Activated CD4-positive, alpha-beta T cell treated with anti-CD3 and anti-CD28 coated beads for 1 hour (primary cell): Measurements from ENCODE around the gene AP3B2.

ENCODE experiments used
- DNase-seq: peaks from one replicate; pipeline ENCODE4 v3.0.0-alpha.2; 2020

Gene AP3B2

DNA sequence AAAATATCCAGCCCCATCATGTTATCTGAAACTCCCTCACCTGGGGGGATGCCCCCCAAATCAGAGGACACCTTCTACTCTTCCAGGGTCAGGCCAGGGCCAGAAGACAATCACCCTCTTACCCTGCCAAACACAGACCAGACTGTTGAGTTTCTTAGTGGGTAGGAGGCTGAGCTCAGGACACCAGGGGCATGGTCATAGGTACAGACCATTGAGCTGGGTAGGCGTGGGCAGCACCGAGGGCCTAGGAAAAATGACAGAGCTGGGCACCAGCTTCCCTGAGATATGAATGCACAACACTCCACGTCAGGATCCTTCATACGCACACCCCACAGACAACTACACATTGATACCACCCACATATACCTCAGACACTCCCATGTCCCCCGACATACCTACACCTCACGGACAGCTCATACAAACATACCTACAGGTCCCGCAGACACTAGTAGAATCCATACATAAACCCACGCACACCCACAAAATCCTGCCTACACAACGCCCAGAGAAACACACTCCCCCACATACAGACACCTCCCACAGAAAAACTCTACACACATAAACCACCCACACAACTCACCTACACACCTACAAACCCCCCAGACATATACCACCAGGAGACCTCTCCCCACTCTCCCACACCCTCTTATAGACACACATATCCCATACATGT, 11.8 kb downstream of the AP3B2 start:
- DNase-seq, result no peak

DNA sequence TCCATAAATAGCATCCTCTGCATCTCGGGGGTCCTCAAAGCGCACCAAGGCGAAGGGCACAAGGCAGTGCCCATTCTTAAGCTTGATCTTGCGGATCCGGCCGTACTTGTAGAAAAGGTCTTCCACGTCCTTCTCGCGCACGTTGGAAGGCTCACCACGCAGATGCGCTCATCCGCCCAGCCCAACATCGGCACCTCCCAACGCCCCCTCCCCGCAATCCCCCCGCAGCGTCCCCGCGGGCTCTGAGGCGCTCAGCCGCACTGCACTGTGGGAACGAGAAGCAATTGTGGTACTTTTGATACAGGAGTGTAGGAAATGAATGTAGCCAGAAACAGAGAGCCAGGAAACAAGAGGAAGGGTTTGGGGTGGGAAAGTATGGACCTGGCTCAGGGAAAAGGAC, 17.5 kb downstream of the AP3B2 start:
- DNase-seq, result no peak

DNA sequence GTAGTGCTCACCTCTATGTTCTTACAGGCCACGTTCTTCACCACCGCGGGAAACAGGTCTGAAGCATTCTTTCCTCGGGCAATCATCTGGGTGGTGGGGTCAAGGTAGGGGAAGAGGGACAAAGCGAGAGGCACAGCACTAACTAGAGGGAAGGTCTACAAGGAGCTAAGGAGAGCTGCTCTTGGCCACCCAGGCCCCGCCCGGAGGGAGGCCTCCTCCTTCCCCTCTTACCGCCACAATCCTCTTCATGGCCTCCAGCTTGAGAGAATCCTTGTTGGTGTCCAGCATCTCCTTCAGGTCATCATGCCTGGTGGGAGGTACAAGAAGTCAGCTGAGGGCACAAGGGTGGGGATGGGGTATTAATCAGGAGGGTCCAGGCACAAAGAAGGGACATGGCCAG, 20.5 kb downstream of the AP3B2 start:
- DNase-seq, result no peak

DNA sequence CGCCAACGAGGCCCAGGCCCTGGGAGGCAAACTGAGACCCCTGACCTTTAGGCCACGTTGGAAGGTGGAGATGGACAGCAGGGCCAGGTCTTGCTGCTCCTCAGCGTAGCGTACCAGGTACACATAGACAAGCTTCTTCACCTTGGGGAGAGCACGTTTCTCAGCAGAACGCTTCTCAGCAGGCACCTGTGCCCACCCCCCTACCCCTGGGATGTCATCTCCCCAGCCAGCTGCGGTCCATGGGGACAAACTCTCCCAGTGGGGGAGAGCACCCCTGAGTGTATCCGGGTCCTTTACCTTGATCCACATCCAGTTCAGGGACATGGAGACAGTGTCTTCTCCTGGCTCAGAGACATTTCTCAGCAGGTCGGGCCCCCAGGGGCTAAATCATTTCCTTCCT, 21.0 kb downstream of the AP3B2 start:
- no peak for DNase-seq

DNA sequence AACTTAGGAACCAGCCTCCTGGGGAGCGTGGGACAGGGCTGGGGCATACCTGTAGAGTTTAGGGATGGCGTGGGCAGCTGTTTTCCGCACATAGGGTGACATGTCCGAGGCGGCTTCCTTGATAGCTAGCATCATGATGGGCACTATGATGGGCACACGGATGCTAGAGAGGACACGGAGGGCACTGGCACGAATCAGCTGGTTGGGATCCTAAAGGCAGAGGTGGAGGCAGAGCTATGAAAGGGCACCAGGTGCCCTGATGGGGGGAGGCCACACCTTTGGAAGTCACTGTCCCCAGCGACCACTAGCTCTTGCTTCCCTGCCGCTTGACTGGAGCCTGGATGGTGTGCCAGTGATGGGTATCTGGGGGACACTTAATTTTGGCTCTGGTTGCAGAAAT, 28.3 kb downstream of the AP3B2 start:
- DNase-seq, result no peak

DNA sequence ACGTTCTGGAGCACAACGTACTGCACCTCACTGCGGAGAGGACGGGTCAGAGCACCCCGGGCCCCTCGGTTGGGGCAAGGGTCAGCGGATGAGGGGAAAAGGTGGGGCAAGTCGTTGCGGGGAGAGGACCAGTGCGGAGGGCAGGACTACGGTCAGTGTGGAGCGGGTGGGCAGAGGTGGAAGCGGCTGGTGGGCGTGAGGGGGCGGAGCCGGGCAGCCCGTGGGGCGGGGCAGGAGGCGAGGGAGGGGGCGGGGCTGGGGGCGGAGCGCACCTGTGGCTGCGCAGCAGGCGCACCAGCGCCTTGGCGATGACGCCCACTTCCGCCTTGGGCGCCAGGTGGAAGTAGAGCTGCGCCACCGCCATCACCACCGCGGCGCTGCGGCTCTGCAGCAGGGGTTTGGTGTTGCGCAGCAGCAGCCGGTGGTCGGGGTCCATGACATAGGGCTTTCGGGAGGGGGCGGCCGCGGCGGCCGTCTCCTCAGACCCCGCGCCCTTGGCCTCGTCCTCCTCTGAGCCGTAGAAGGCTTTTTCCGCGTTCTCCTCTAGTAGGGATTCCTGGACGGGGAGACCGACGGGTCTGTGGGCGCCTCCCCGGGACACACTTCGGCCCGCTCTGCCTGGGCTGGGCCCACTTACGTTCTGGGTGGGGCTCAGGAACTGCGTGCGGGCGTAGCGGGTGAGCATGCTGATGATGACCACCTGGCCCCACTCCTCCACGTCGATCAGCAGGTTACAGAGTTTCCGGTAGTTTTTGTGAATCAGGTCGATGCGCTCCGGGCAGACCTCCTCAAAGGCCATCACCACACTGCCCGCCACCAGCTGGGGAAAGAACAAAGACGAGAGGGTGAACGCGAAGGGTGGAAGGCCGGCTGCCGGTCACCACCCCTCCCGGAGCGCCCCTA, 29.2 kb downstream of the AP3B2 start:
- peak; percentile 76 for DNase-seq

DNA sequence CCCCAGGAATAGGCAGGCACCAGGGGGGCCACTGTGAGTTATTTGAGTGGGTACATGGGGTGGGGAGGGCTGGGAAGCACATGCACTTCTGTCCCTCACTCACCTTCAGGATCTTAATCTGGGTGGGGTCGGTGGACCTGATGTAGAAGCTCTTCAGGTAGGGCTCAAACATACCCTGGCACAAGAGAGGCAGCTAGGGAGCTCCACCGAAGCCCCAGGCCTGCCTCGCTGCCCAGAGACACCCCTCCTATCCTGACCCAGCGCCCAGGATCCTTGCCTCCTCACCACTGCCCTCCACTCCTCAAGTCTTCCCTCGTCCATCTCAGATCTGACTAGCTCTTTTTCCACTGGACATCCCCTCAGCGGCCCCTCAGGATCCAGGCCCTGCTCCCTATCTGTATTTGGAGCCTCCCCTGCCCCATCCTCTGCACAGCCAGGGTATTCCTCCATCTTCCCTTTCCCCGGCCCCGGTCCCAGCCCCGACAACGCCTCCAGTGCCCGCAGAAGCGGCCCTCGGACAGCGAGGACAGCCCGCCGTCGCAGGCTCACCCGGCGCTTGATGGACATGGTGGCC, 30.0 kb downstream of the AP3B2 start:
- DNase-seq, result no peak

DNA sequence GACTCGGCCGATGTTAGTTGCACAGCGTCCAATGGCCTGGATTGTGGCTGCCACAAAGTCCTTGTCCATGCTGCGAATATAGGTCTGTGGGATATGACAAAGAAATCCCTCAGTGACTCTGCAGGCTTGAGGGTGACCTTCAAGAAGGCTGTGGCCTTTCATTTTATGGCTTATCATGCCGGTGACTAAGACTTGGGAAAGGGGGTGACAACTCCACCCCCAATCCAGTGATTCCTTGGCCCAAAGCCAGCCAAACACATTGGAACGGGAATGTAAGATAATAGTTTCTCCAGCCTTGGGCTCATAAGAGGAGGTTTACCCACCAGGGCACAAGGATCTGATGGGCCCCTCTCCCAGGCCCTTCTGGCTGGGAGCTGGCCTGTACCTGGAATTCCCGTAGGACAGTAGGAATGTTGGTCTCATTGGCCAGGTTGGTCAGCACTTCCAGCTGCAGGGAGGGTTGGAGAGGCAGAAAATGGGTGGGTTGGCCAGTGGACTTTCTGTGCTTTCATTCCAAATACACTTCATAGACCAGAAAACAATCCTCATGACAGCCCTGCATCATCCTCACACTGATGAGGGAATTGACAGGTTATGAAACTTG, 31.9 kb downstream of the AP3B2 start:
- no peak for DNase-seq

DNA sequence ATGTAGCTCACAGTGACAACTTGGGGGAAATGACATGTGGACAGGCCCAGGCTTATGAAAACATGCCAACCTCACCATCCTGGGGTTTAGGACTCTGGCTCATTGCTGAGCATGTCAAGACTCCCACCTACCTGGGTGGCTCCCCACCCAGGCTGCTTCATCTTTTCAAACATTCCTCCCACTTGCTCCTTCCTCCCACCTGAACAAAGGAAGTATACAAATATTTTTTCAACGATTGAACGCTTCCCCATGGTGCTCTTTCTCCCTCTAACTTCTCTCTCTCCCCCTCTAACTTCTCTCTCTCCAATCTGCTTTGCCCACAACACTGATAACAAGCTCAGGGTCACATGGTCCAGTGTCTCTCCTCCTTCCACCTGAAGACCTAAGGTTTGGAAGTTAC, 34.8 kb downstream of the AP3B2 start:
- no peak for DNase-seq

DNA sequence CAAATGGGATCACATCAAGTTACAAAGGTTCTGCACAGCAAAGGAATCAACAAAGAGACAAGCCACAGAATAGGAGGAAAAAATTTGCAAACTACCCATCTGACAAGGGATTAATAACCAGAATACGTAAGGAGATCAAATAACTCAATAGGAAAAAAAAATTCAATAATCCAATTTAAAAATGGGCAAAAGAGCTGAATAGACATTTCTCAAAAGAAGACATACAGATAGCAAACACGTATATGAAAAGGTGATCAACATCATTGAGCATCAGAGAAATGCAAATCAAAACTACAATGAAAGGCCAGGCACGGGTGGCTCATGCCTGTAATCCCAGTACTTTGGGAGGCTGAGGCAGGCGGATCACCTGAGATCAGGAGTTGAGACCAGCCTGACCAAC, 39.0 kb downstream of the AP3B2 start:
- DNase-seq, result no peak

DNA sequence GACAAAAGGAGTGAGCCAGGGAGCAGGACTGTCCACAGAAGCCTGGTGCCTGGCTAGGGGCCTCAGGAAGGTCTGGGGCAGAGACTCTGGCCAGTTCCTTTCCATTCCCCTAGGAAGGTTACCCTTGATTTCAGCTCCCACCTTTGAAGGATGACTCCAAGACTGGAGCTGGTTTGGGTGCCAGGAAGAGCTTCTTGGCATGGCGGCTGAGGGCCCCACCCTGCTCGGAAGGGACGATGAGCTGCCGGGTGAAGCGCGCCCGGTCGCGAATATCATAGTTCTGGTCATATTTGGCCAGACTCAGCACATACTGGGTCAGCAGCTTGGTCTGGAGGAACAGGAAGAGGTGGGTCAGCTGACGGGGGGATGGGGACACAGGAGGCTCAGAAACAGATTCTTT, 43.1 kb downstream of the AP3B2 start:
- DNase-seq, result no peak

DNA sequence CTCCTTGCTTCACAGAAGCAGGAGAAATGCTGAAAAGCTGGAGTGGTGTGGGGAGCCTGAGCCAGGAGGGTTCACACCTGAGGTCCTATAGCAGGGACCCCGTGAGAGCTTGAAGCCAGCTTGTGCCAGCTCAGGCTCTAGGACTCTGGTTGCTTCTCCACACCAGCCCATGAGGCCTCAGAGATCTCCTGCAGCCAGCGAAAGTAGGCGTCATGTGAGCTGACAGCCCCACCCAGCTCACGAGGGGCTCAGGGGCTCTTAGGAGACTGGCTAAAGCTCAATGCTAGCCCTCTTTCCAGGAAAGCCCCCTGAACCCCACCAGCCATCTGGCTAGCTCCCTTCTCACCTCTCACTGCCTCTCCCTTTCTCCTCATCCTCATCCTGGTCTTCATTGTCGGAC, 45.7 kb downstream of the AP3B2 start:
- DNase-seq, result no peak

DNA sequence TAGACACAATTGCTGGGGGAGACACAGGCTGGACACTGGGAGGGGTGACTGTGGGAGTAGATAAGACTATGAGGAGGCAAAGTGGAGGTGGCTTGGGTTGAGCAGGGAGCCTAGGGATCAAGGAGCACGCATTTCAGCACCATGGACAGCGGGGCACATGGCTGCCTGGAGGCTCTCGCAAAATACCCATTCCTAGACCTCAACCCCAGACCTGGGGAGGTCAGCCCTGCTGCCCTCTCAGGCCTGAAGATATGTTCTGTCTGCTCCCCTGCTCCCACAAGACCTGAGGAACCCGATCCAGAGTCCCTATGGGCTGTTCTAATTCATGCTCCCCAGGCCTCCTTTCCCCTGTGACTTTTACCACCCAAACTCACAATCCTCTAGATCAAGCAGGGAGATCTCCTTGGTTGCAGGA, 46.5 kb downstream of the AP3B2 start:
- no peak for DNase-seq

DNA sequence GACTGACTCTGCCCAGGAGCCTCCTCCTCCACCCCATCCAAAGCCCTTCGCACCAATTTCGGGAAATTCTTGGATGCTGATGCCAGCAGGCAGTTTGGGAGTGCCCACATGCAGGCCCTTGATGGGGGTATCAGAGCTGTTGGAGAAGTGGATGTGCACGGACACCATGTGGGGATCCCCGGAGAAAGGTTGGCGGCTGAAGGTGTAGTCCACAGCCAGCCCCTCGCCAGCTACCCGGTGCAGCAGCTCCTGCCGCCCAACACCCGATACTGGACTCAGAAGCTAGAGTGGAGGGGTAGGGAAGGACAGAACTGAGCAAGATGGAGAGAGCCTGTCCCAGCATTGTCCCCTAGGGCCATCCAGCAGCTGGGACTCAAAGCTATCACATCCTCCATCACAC, 47.0 kb downstream of the AP3B2 start:
- no peak for DNase-seq

DNA sequence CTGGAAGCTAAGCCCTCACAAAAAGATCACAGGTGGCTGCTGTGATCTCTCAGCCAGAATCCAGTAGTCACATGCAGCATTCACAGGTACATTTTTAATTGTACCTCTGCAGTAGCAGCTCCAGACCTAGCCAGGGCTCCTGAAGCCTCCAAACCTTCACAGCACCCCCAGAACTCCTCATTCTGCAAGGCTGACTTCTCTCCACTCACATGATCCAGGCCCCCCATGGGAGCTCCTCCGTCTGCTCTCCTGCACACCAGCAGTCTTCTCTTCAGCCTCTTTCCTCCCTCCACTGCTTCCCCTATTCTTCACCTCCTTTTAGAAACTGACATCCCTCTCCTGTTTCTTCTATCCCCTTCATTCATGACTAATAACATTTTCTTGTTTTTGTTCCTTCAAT, 49.3 kb downstream of the AP3B2 start:
- DNase-seq, result no peak

DNA sequence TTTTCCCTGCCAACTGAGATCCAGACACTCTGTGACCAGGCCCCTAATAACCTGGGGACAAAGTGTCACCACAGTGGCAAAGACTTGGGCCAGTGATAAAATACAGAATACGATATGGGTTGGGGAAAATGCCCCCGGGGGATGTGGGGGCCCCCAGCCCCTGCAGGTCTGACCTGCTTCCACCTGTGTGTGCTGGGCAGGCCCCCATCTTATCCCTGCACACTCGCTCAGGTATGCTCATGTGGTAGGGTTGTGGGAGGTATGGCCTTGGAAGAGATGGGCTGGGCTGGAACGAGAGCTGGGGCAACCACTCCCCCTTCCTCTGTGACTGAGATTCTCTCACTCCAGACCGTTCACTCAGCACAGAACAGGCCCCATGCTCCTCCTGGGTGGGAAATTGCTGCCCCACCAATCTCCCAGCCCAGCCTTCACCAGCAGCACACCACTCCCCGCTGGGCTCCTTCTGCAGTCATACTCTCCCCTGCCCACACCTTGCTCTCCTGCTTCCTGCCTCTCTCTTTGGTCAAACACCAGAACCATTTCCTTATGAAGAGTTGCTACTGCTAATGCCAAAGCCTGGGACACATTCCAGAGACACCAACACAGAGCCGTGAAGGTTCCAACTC, 52.9 kb downstream of the AP3B2 start:
- DNase-seq, result no peak

DNA sequence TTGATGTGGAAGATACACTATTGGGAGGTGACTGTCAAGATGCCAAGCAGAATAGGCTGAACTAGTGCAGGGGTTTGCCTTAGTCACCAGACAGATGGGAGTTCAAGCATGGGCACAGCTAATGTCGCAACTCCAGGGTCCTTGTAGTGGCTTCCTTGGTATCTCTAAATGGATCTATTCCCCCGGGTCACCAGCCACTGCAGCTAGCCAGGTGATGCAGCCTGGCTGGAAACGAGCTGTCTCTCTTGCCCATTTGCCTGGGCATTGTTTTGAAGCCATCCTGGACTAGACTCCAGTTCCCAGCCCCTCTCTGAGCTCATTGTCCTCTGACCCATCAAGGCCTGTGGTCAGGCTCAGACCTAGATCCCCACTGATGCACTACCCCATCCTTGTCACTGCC, 54.1 kb downstream of the AP3B2 start:
- DNase-seq, result no peak

DNA sequence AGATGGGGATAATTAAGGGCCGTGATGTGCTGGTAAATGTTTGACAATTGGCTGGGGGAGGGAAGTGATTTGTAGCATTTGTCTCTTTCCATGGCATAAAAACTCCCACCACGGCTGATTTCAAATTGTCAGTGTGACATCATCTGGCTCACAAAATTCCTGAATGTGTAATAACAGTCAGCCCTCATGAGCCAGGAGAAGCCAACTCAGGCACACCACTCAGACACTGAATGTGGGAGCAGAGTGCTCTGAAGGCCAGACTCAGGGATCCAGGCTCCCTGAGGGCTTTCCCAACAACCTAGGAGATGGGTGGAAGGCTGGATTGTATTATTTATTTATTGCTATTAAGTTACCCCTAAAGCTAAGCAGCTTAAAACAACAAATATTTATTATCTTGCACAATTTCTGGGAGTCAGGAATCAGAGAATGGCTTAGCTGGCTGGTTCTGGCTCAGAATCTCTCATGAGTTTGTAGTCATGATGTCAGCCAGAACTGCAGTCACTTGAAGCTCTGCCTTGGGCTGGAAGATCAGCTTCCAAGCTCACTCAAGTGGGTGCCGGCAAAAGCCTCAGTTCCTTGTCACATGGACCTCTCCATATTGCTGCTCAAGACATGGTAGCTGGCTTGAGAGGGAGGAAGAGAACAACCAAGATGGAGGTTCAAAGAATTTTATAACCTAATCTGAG, 56.0 kb downstream of the AP3B2 start:
- DNase-seq, result no peak

DNA sequence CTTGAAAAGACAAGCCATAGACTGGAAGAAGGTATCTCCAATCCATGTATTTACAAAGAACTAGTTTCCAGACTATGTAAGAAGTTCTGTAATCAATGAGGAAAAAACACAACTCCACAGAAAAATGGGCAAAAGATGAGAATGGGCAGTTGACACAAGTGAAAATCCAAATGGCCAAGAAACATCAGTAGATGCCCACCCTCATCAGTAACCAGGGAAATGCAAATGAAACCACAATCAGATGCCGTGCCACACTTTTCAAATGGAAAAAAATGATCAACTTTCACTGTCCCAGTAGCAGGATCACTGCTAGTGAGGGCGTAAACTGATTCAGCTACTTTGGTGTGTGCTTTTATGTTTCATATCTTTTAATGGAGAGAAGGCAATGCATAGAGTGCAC, 58.0 kb downstream of the AP3B2 start:
- DNase-seq, result no peak

DNA sequence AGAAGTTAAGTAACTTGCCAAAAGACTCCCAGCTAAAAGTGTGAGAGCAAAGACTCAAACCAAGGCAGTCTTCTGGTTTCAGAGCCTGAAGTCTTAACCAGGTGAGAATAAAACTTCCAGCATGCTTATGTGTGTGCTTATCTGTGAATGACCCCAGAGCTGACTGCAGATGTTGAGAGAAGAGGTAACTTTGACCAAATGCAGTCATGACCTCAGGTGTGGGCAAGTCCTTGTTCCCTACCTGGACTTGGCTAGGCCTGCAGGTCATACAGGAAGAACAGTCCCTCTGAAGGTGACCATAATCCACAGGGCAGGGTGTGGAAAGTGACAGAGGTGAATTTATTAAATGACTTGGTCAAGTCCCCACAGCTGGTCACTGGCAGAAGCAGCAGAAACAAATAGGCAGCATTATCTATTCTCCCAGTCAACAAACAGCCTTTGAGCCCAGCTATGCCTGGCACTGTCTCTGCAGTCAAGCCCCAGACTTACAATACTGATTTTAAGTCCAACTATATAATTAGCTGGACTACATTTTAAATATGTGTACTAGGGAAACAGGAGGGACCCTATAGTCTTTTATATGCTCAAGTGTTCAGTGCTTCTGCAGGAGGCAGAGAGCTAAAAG, 59.5 kb downstream of the AP3B2 start:
- DNase-seq, result no peak

DNA sequence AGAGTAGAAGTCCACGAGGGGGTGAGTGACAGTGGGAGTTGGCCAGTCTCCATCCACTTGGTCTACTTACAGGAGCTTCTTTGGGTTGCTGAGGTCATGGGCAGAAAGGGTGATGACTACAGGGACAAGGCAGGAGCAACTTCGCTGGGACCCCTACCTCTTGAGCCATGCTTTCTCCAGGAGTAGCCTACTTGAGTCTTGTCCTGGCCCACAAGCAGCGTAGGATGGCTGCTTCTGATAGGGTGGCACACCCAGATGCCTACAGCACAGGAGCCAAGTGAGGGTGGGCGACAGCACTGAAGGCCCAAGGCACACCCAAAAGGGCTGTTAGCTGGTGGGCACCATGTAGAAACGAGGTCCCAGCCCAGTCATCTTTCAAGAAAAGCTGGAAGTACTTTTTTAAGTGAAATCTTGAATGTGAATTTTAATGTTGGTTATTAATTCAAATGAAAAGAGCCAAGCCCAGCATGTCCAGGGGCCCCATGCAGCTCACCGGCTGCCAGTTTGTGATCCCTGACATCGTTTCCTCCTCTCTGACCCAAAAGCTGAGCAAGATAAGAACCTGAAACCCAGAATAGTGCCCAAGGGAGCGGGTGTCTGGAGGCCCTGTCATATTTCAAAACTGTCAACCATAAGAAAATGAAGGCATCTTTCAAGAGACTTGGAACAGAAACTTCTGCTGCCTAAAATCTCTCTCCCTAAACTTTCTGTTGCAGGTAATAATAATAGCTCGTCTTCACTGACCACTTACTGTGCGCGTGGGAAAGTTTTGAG, 60.3 kb downstream of the AP3B2 start:
- no peak for DNase-seq
